Measurements from ENCODE around the gene HS6ST3. TPM values are rescaled to one million over a fixed set of nuclear protein-coding genes. Genes with fewer than 3 reads are reported as not detected.

The HS6ST3 gene
- polyA plus RNA-seq, 12 donors: 0.08 to 1.5 (median 0.30) TPM; not detected in 2

DNA sequence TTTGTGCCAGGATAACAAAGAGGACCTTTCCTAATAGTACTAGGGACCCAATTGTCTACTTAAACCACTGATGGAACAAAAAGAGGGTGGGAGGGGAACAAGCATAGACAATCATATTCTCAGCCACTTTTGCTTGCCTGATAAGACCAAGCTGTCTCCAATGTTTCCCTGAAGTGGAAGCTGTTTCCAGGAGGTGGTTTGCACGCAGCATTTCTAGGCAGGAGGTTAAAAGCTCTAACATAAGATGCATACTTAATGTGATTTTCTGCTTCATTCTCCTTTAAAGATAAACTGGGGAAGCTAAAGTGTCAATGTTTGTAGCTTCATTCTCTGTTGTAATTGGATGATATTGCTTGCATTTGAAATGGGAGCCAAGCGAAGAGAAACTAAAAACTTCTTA lies 442.9 kb downstream of the HS6ST3 start:
- no peak for DNase-seq

DNA sequence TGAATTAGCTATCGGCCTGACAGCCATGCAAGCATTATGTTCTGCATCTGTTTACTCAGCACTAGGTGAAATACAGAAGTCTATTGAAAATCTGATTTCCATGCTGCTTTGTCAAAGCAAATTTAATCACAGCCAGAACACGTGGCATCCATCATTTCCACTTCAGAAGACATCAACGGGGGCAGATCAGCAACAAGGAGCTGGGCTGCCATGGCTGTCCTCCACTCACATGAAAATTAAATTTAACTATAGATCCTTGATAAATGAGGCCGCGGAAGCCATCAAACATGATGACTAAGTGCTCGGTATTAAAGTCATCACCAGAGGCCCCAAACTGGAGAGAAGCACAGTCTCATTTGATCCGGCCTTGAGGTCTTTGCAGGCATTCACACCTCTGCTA lies 443.5 kb downstream of the HS6ST3 start:
- no peak for DNase-seq

DNA sequence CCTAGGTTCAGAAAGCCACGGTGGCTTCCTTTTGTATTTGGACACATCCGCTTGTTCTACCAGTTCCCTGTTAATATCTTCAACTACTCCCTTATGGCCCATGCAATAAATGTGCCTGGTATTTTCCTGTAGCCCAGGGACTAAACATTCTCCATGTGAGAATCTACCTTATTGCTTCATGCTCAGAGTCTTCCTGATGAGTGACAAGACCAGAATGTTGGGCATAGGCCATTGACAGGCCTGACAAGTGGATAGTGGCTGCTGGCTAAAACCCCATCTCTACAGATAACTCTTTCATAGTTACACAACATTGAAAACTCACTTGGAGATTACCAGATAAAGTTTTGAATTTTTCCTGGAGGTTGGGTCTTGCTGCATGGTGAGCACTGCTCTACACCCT lies 449.9 kb downstream of the HS6ST3 start:
- no peak for DNase-seq

DNA sequence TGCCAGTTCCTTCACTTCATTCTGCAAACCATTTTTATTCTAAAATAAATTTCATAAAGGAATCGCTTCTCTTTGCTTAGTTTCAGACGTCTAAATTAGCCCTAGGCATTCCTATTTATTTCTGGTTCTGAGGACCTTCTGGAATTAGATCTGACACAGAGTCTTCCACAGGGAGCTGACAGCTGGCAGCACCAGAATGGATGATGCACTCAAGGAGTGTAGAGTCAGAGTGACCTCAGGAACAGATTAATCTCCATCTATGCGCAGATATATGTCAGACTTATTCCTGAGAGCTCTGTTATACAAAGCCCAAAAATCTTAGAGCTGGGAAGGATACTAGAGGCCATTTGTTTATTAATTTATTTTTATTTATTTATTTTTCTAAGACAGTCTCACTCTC lies 450.8 kb downstream of the HS6ST3 start:
- no peak for DNase-seq

DNA sequence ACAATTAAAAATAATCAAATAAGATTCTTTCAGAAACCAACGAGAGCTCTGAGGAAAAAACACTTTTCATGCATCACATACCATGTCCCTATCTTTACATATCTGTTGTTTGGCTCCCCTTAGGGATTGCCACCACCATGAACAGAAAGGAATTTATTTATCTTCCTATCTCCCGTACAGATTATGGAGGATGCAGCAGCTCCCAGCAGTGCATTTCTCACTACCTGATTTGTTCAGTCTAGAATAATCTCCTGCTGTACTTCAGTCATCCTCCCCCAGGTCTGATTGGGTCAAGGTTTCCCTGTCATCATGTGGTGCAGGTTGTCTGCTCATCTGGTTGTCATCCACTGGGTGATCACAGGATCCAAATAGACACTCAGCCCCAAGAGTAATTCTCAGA lies 453.1 kb downstream of the HS6ST3 start:
- DNase-seq: no peak

DNA sequence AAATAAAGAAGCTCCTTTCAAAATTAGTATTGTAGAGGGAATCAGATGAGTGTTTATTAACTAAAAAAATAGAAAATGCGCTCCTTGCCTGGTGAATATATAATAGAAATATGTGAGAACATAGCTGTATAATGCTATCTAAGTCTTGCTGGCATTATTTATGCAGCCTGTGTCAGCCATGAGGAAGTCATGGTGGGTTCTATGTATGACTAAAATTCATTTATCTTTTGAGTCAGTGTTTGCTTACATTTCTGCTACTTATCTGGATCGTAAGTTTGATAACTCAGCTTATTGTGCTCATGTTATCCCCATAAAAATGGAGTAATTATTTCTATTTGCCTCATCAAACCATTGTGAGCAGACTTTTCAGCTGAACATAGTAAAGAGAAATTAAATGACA lies 455.1 kb downstream of the HS6ST3 start:
- DNase-seq: no peak

DNA sequence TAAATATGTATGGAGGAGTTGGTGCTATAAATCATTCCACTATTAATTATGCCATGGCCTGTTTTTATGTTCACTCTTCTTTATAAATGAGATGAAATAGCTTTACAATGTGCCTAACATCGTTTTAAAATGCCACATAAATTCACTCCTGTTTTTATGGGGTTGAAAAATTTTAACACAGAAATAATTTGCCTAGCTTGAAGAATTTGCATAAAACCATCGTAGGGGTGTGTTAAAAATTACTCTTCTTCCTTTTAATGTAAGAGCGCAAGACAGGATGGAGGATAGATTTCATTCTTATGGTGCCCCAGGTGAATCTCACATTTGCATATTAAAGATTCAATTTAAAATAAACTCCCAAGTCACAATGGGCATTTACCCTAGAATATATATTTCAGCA lies 456.6 kb downstream of the HS6ST3 start:
- no peak for DNase-seq

DNA sequence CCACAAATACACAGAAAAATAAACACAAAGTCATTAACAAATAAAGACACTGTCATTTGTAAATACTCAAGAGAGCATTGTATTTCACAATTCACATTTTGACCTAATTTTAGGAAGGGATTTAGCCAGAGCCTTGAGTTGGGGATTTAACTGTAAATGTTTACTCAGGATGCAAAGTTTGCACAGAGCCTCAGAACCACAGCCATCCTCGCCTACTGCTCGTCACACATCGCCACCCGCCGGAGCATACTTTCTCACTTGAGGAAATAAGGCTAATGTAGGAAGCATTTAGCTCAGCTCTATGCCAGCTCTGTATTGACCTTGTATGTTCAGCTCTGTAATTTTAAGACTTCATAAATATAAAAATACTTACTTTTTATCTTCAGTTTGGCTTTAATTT lies 461.6 kb downstream of the HS6ST3 start:
- no peak for DNase-seq

DNA sequence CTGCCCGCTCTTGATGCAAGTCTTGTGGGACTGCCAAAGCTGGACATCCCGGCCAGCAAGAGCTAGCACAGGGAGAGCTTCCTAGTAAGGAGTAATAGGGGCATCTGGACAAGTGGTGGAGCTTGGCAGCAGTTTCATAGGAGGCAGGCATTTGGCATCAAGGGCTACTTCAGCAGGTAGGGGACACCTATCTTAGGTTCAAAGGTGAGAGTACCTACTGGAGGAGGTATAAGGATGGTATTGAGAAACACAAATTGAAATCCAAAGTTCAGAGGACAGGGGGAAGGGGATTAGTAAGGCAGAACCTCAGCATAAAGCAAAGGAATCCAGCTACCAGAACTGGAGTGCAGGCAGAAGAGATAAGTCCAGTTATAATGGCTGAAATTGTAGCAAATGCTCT lies 462.7 kb downstream of the HS6ST3 start:
- no peak for DNase-seq

DNA sequence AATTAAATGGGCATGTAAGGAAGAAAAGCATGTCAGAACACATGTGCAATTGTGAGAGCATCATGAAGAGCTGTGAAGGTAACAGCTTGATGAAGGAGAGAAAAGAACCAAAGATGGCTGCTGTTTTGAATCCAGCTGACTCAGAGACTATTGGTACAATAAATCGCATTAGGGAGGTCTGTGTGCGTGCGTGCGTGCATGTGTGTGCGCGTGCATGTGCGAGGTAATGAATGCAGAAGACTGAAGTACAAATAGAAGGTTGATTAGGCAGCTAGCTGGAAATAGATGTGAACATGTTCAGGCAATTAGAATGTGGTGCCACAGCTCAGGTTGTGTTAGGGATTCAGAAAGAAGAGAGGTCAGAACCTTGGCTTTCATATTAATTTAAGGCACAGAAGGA lies 463.9 kb downstream of the HS6ST3 start:
- DNase-seq: no peak

DNA sequence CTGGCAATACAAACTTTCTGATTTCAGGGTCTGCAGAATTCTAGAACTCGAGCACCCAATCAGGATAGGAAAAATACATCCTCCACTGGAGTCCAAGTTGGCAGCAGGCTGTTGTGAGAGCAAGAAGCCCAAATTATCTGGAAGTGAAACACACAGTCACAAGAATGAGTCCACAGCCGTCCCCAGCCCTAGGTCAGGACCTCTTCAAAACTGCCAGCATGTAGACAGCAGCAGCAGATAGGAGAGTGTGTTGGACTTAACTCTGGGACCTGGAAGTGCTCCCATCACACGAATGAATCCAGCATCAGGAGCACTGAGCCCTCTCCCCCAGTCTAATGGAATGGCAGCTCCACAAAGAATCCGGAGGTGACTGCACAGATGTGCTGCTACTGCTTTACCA lies 483.7 kb downstream of the HS6ST3 start:
- no peak for DNase-seq

DNA sequence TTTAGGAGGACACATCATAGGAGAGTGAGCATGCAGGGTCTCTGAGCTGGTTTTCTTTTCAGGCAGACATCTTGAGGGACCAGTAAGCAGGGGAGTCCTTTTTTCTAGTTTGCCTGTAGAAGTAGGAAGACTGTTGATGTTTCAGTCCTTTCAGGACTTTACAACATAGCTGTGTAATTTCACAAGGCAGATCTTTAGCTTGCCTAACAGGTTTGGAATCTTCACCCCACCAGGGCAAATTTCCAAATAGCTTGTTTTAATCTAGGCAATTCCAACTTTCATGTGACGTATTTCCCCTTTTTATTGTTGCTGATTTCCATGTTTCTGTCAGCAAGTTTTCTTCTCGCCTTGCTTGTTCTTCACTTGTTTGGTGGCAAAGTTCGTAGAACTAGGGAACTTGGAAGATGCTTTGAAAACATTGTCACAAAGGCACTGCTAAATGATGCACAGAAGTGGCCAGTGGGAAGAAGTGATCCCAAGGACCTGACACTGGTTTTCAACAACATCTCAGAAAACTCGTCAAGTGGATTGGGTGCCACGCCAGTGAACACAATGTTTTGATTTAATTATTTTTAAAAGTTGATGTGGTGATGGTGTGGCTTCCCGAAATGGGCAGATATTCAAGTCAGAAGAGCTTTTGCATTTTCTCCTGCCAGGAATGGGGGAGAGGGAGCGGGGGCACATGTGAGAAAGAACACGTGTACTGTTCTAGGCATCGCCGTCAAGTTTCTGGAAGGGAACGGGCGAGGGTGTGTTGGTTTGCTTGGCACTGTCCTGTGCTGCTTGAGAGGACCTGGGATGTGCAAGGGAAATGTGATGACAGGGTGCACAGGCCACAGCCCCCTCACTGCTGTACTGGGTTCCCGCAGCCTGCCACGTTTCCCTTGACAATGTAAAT lies 485.8 kb downstream of the HS6ST3 start:
- DNase-seq: peak; percentile 1

DNA sequence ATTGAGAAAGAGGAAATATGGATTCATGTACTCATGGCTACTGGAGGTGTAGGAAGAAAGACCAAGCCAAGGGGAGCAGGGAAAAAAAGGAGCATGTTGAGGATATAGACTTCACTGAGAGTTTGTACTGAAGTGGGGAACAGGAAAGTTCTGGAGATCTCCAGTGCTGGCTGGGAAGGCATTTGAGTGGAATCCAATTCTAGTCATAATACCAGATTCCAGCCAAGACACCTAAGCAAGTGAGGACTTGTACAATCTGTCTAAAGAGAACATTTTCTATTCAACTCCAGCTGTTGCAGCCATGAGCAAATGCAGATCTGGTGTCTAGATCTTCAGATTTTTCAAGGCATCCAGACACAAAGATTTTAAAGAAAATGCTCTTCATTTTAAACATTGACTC lies 491.8 kb downstream of the HS6ST3 start:
- DNase-seq: no peak

DNA sequence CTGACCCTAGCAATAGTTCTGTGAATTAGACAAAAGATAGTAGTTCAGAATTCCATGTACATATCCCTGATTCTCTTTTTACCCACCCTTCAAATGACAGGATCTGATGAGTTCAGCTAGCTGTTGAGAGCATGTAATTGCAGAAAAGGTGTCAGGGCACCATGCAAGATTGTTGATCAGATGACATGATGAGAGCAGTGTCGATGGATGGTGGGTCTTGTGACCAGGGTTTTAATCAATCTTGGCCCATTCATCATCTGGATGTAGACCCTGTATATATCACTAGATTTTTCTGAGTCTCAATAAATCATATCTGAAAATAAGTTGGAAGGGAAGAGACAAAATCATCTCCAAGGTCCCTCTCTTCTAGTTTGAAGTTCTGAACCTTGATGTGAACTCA lies 525.3 kb downstream of the HS6ST3 start:
- DNase-seq: no peak

DNA sequence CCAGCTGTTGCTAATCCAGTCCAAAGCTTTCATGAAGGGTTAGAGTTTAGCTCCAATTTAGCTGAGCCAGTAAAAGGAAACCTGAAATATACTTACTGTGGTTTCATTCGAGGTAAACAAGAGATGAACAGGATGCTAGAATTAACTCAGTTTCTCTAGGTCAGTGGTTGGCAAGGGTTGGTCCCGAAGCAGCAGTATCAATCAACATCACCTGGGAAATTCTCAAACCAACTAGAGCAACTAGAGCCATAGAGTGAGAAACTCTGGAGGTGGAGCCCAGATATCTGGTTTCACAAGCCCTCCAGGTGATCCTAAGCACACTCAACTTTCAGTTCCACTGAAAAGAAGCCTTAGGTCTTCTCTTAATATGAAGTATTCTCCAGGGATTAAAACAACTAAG lies 527.6 kb downstream of the HS6ST3 start:
- DNase-seq: no peak

DNA sequence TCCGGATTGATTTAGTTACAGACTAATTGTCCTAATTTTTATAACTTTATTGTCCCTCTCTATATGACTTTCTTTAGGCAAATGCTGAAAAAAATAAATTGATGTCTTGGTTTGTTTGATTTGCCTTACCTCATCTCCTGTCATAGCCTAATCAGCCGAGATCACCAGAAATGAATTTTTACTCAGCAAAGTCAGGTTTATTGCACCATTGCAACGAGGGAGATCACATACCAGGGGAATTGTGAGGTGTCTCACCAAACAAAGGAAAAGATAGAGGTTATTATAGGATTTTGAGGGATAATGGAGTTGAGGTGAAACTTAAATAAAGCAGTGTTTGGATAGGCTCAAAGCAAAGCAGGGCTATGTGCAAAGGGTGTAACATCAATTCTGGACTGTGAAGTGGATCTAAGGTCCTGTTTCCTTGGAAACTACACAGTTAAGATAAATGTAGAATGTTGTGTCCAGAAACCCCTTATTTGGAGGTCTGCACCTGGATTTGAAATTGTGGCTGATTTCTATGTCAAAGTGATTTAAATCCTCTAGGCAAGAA lies 531.8 kb downstream of the HS6ST3 start:
- DNase-seq: no peak

DNA sequence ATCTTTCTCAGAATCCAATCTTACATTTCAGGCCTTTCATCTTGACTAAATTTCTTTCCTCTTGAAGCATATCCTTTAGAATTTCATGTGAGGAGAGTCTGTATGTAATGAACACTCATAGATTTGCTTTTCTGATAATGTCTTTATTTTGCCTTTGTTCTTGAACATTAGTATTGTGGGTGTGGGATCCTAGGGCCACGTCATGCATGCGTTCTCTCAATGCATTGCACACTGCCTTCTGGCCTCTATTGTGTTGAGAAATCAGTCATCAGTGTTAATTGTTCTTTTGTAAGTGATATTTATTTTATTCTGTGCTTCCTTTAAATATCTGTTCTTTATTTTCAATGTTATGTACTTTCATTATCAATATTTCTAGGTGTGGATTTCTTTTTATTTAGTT lies 539.4 kb downstream of the HS6ST3 start:
- no peak for DNase-seq

DNA sequence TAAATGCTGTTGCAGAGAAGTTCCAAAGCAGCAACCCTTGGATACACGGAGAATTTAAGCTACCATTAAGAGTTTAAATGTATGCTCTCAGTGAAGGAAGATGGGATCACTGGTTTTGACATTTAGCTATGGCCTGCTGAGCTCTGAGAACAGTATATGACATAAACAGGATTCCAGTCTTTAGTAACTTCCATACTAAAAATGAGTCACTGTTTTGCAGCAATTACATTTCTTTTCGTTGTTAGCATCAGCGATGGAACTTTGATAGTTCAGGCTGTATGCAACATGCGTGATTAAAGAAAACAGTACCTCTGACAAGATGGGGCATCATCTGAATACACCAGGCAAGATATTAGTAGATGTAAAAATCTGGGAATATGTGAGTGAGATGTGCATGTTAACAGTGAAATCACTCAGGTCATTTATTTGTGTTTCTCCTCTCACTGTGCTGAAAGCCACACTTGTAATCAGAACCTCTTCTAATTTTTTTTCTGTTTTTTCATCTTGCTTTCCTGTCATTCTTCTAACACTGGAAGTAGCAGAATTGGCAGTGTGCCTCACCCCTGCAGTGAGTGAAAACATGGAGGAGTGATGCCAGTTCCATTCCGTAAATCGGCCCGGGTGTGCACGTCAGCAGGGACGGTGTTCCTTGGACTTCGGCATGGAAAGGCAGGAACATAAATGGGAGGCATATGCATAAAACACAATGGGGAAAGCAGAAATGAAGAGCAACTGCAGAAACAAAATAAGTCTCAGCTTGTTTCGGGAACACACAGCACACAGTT lies 542.8 kb downstream of the HS6ST3 start:
- no peak for DNase-seq

DNA sequence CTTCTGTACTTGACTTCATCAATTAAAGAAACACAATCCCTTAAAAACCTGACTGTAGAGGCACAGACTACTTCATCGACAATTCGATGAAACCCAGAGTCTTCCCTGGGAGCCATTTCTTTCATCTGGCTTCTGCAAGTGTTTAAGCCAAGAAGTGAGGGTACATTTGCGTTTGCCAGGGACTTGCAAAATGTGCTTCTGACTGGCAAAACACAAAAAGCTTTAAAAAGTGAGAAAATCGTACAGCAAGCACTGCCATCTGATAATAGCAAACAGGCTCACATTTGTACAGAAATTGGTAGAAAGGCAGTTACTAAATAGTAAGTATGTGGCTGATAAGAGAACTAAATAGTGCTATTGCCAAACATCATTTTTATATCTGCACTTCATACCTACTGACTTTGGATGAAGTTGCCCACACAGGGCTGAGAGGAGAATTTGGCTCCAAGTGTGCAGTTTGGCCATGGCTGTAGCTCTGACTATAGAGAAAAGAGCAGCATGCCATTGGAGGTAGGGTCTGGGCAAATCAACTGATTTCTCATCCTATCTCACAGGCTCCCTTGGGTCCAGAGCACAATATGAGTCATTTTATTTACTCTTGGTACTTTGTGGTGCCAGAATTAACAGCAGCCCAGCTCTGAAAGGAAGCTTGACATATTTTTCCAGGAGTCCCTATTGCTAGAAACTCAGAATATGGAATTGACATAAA lies 546.2 kb downstream of the HS6ST3 start:
- DNase-seq: no peak

DNA sequence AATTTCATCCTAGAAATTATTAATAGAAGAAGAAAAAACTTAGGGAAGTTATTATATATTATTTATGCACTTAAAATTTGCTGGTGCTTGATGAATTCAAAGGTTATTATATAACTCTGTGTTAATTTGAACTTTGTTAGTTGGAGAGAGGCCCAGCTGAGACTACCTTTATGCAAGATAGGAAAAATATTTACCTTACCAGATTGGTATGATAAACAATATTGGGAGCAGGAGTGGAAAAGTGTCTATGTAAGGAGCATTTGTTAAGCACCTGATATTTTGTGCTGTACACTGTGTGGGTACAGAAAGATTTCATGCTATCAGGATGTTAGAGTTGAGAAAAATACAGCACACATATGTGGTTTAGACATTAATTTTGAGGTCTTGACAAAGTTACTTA lies 547.1 kb downstream of the HS6ST3 start:
- DNase-seq: no peak

DNA sequence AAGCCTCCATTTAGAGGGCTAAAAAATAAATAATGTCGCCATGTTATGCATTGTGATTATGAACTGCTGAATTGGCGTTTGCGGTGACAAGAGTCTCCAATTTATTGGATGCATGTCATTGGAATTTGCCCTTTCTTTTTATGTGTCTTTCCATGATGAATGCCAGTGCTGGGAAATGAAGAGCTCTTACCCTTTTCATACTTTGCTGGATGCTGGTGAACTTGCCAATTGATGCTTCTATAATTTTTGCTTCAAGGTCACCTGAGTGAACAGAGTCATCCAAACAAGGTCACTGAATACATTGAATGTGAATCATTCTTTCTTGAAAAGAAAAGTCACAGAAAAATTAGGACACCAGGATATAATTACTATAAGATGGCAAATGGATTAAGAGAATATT lies 556.2 kb downstream of the HS6ST3 start:
- no peak for DNase-seq

DNA sequence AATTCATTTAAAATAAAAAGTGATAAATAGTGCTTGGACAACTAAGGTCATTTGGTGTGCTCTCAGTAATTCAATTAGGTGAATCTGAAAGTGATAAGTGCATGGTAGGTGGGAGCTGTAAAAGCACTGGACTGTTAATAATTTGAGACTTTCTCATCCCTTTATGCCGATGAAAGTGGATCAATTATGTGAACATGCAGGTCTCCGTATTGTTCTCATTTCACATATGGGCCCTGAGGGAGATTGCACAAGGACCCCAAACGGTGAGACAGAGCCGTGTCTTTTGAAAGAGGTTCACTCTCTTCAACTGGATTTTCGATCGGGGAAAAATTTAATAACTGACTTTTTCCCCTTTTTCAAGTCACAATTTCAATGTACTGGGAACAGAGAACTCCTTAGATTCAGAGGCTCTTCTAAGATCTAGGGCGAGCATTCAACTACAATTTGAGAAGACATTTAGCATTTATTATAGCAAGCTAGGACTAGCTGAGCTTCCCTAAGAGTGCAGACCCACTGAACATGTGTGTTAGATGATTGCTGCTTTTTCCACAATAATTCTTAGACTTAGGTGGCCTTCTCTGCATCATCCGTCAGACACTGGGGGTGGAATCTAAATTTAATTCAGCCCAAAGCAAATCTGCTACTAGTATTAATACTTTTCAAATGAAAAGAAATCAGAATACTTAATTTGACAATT lies 556.8 kb downstream of the HS6ST3 start:
- DNase-seq: no peak

Data from muscle of arm (tissue), 12 donors.